GM12892 (cell line): Measurements from ENCODE around the gene RSPRY1.

Source experiments
- POLR2A ChIP-seq: IDR thresholded peaks from 2 replicates; pipeline ENCODE4 v1.6.1; 2011; ENCODE audit warnings: low read depth, low read length, control low read depth
- POLR2AphosphoS5 ChIP-seq: IDR thresholded peaks from 2 replicates; pipeline ENCODE4 v1.6.1; 2011; ENCODE audit warnings: low read depth, low read length, control low read depth

DNA sequence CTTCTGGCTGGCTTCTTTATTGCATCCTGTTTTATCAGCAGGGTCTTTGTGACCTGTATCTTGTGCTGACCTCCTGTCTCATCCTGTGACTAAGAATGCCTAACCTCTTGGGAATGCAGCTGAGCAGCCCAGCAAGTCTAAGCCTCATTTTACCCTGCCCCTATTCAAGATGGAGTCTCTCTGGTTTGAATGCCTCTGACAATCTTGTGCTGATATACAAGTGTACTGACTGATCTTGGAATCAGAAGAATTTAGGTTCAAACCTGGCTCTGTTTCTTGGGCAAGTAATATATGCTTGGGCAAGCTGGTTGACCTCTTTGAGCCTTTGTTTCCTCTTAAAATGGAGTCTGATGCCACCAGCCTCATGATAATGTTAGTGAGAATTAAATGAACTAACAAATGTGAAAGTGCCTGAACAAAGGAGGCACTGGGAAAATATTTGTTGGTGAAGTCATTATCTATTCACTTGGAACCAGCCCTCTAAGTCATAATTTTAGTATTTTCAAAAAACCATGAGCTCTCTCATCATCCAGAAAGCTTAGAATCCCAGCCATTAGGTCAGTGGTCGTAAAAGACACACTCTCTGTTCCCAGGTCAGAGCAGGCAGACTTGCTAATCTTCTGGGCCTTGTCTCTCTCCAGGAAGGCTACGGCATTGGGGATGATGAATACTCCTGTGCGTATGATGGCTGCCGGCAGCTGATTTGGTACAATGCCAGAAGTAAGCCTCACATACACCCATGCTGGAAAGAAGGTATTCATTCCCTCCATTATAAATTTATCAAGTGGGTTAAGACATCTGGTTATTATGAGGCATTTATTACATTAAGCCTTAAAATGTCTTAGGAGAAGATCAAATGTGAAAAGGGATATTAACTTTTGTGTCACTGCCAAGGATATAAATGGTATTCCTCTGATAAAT lies 40.8 kb downstream of the RSPRY1 start:
- TF ChIP-seq POLR2AphosphoS5 (no peak), POLR2A (no peak)
